ENCODE results near the gene FRMD3.

- TF ChIP-seq CTCF (IDR thresholded peaks at IDR 0.05) (no peak), POLR2AphosphoS5 (IDR thresholded peaks at IDR 0.05) (no peak)
Measured at GRCh38 chr9:83209188-83209731, 328.9 kb downstream of the FRMD3 start.
